Measurements from ENCODE around the gene FBXO31.
A peak's percentile ranks its signal among the peaks of the same experiment; 100 is the strongest.
"Not testable (repeated sequence)": the region's sequence is repeated elsewhere in the genome, so short reads cannot be mapped to it uniquely, and the experiment has no call there.

The FBXO31 gene

GRCh38 chr16:87384875-87385167 is 1.2 kb upstream of the FBXO31 start:
- POLR2A ChIA-PET: interaction anchor here (1.4 to 2.4 kb wide), 3 partner anchors 9 to 69 kb away, joined by 6 to 25 read pairs (median 23); partner anchors contain the start of gene C16orf95
- CTCF ChIA-PET: interaction anchor here (0.6 kb wide), 2 partner anchors 722 to 1373 kb away, joined by 3 to 4 read pairs; no protein-coding TSS in a partner anchor
- Histone ChIP-seq H3K27ac (ENCODE audit: extremely low read depth, low read depth, low read length) (peak overlapping the region; percentile 82), H3K4me3 (ENCODE audit: low read depth, low read length) (peak overlapping the region; percentile 53; the same call in 1 of the 2 replicates)
- H3K9me3 ChIP-seq (ENCODE audit: control insufficient read depth, insufficient read depth, low read depth, low read length); H3K36me3 ChIP-seq (ENCODE audit: control insufficient read depth in 2 of 2, insufficient read depth in 1 of 2, low read length in 2 of 2); H3K4me1 ChIP-seq (ENCODE audit: control insufficient read depth, insufficient read depth, low read length): not testable (repeated sequence)
- peak; percentile 67 for TF ChIP-seq ZNF121 (tag by site-specific recombination; IDR thresholded peaks at IDR 0.05)

DNA sequence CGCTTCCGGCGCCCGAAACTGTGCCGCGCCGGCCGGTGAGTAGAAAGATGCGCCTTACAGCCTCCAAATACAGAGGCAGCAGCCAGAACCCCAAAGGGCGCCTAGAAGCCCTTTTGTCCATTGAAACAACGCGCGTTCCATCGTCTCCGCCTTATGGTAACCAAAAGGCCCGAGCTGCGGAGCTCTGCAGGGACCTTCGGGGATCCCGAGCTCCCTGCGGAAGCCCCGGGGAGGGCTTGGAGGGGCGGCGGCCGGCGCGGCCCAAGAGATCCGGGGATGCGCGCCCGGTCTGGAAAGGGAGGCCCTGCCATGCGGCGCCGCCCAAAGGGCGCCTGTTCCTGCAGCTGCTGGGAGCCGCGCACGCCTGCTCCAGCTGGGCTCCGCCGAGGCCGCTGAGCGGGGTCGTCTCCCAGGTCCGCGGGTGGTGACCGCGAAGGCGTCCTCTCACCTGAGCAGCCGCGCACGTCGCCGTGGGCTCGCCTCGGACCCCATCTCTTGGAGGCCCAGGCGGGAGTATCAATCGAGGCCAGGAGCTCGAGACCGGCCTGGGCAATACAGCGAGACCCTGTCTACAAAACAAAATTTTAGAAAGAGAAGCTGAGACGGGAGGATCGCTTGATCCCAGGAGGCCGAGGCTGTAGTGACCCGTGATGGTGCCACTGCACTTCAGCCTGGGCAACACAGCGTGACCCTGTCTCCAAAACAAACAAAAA is 742 bp upstream of the FBXO31 start:
- H3K4me3 ChIP-seq (ENCODE audit: low read depth, low read length): peak overlapping the region; percentile 53
- ChIA-PET POLR2A (interaction anchor here (0.6 to 2.4 kb wide), 9 partner anchors 9 to 484 kb away, joined by 3 to 25 read pairs (median 4); partner anchors contain the start of genes C16orf95 and KLHDC4), CTCF (interaction anchor here (0.6 to 1.6 kb wide), 4 partner anchors 10 to 1374 kb away, joined by 3 to 8 read pairs (median 4); no protein-coding TSS in a partner anchor)
- H3K9me3 ChIP-seq (ENCODE audit: control insufficient read depth, insufficient read depth, low read depth, low read length): no peaks in the 10 kb centered on the region
- H3K36me3 ChIP-seq (ENCODE audit: control insufficient read depth in 2 of 2, insufficient read depth in 1 of 2, low read length in 2 of 2): peaks cover 0 to under 1% of the 10 kb centered on the region in 2 experiments; a peak in 2 of 3 replicates
- peaks cover 9% of the 10 kb centered on the region for H3K4me1 ChIP-seq (ENCODE audit: control insufficient read depth, insufficient read depth, low read length)
- peak overlapping the region; percentile 82 for H3K27ac ChIP-seq (ENCODE audit: extremely low read depth, low read depth, low read length)
- TF ChIP-seq ZNF274 (IDR thresholded peaks at IDR 0.05; ENCODE audit: low read length) (no peak), ZNF274 (tag by site-specific recombination; IDR thresholded peaks at IDR 0.05; ENCODE audit: borderline replicate concordance) (no peak), ZNF629 (tag by site-specific recombination; IDR thresholded peaks at IDR 0.05) (0 out of 2 replicates have a peak, but pooled peaks have one; percentile 24), CTCF (tag by site-specific recombination; IDR thresholded peaks at IDR 0.05) (peak; percentile 6; the same call in 1 of the 2 replicates), ZNF600 (tag by site-specific recombination; IDR thresholded peaks at IDR 0.05) (peak; percentile 61; the same call in 1 of the 2 replicates), GFI1B (tag by site-specific recombination; IDR thresholded peaks at IDR 0.05) (no peak), ZNF626 (tag by site-specific recombination; IDR thresholded peaks at IDR 0.05) (no peak), ZSCAN16 (tag by site-specific recombination; IDR thresholded peaks at IDR 0.05) (no peak), ZXDB (tag by site-specific recombination; IDR thresholded peaks at IDR 0.05) (peak; percentile 91; the same call in 1 of the 2 replicates), ZNF768 (tag by site-specific recombination; IDR thresholded peaks at IDR 0.05) (0 out of 2 replicates have a peak, but pooled peaks have one; percentile 16), ZEB2 (tag by site-specific recombination; IDR thresholded peaks at IDR 0.05) (0 out of 2 replicates have a peak, but pooled peaks have one; percentile 36), ZNF121 (tag by site-specific recombination; IDR thresholded peaks at IDR 0.05) (peak; percentile 100), PATZ1 (tag by site-specific recombination; IDR thresholded peaks at IDR 0.05) (peak; percentile 73), GLIS2 (tag by site-specific recombination; IDR thresholded peaks at IDR 0.05) (peak; percentile 63), ZNF544 (tag by site-specific recombination; IDR thresholded peaks at IDR 0.05) (no peak), SETDB1 (IDR thresholded peaks at IDR 0.05; ENCODE audit: insufficient read length, low read length) (no peak), ZNF335 (tag by site-specific recombination; conservative IDR thresholded peaks at IDR 0.05) (peak; percentile 96), SP7 (tag by site-specific recombination; IDR thresholded peaks at IDR 0.05) (peak; percentile 11; the same call in 1 of the 2 replicates)
- TF ChIP-seq, protein P1, sequence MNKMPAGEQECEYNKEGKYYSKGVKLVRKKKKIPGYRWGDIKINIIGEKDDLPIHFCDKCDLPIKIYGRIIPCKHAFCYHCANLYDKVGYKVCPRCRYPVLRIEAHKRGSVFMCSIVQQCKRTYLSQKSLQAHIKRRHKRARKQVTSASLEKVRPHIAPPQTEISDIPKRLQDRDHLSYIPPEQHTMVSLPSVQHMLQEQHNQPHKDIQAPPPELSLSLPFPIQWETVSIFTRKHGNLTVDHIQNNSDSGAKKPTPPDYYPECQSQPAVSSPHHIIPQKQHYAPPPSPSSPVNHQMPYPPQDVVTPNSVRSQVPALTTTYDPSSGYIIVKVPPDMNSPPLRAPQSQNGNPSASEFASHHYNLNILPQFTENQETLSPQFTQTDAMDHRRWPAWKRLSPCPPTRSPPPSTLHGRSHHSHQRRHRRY (tag by site-specific recombination; IDR thresholded peaks at IDR 0.05): no peak
- TF ChIP-seq, protein P2, sequence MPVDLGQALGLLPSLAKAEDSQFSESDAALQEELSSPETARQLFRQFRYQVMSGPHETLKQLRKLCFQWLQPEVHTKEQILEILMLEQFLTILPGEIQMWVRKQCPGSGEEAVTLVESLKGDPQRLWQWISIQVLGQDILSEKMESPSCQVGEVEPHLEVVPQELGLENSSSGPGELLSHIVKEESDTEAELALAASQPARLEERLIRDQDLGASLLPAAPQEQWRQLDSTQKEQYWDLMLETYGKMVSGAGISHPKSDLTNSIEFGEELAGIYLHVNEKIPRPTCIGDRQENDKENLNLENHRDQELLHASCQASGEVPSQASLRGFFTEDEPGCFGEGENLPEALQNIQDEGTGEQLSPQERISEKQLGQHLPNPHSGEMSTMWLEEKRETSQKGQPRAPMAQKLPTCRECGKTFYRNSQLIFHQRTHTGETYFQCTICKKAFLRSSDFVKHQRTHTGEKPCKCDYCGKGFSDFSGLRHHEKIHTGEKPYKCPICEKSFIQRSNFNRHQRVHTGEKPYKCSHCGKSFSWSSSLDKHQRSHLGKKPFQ (tag by site-specific recombination; IDR thresholded peaks at IDR 0.05): no peak
- TF ChIP-seq, protein P3, sequence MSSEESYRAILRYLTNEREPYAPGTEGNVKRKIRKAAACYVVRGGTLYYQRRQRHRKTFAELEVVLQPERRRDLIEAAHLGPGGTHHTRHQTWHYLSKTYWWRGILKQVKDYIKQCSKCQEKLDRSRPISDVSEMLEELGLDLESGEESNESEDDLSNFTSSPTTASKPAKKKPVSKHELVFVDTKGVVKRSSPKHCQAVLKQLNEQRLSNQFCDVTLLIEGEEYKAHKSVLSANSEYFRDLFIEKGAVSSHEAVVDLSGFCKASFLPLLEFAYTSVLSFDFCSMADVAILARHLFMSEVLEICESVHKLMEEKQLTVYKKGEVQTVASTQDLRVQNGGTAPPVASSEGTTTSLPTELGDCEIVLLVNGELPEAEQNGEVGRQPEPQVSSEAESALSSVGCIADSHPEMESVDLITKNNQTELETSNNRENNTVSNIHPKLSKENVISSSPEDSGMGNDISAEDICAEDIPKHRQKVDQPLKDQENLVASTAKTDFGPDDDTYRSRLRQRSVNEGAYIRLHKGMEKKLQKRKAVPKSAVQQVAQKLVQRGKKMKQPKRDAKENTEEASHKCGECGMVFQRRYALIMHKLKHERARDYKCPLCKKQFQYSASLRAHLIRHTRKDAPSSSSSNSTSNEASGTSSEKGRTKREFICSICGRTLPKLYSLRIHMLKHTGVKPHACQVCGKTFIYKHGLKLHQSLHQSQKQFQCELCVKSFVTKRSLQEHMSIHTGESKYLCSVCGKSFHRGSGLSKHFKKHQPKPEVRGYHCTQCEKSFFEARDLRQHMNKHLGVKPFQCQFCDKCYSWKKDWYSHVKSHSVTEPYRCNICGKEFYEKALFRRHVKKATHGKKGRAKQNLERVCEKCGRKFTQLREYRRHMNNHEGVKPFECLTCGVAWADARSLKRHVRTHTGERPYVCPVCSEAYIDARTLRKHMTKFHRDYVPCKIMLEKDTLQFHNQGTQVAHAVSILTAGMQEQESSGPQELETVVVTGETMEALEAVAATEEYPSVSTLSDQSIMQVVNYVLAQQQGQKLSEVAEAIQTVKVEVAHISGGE (tag by site-specific recombination; conservative IDR thresholded peaks at IDR 0.05; ENCODE audit: low read depth): peak; percentile 70
- TF ChIP-seq, protein P4, sequence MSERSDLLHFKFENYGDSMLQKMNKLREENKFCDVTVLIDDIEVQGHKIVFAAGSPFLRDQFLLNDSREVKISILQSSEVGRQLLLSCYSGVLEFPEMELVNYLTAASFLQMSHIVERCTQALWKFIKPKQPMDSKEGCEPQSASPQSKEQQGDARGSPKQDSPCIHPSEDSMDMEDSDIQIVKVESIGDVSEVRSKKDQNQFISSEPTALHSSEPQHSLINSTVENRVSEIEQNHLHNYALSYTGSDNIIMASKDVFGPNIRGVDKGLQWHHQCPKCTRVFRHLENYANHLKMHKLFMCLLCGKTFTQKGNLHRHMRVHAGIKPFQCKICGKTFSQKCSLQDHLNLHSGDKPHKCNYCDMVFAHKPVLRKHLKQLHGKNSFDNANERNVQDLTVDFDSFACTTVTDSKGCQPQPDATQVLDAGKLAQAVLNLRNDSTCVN (tag by site-specific recombination; optimal IDR thresholded peaks at IDR 0.05): peak; percentile 85

Data from HEK293 (cell line).